Neuronal stem cell (in vitro differentiated cells): ENCODE data around the gene TMEM154.

Experiments used
- DNase-seq: peaks from one replicate; pipeline ENCODE4 v3.0.0-alpha.2; 2013; ENCODE audit warnings: low spot score
- H2AFZ ChIP-seq: one replicate; pipeline ENCODE4 v1.6.1; 2013; ENCODE audit warnings: mild to moderate bottlenecking, low read length, inconsistent platforms
- H2AK5ac ChIP-seq: 2 replicates; pipeline ENCODE4 v1.6.1; 2013; ENCODE audit warnings: low read depth, mild to moderate bottlenecking, inconsistent platforms, low read length, moderate library complexity, mixed read lengths
- H2BK120ac ChIP-seq: 2 replicates; pipeline ENCODE4 v1.6.1; 2013; ENCODE audit warnings: low read depth, mild to moderate bottlenecking, inconsistent platforms, low read length, moderate library complexity, mixed read lengths
- H2BK12ac ChIP-seq: one replicate; pipeline ENCODE4 v1.6.1; 2013; ENCODE audit warnings: low read length, inconsistent platforms
- H2BK15ac ChIP-seq: 2 replicates; pipeline ENCODE4 v1.6.1; 2013; ENCODE audit warnings: mild to moderate bottlenecking, low read length, inconsistent platforms, mixed read lengths
- H2BK5ac ChIP-seq: one replicate; pipeline ENCODE4 v1.6.1; 2013; ENCODE audit warnings: inconsistent platforms, mild to moderate bottlenecking, low read length, moderate library complexity
- H3K14ac ChIP-seq: one replicate; pipeline ENCODE4 v1.6.1; 2013; ENCODE audit warnings: low read length, inconsistent platforms
- H3K18ac ChIP-seq: 2 replicates; pipeline ENCODE4 v1.6.1; 2013; ENCODE audit warnings: low read length, inconsistent platforms
- H3K23ac ChIP-seq: 2 replicates; pipeline ENCODE4 v1.6.1; 2013; ENCODE audit warnings: low read depth, mild to moderate bottlenecking, mixed read lengths, low read length, inconsistent platforms; ENCODE audit not compliant: poor library complexity
- H3K27ac ChIP-seq: replicated peaks from 3 replicates; pipeline ENCODE4 v1.5.1; 2013; ENCODE audit warnings: low read length, inconsistent platforms
- H3K27me3 ChIP-seq, 3 experiments: 2 replicates each; pipeline ENCODE4 v1.6.1; 2013; ENCODE audit warnings: low read length in 3 of 3, mild to moderate bottlenecking in 2 of 3, inconsistent platforms in 1 of 3, low read depth in 1 of 3, mixed read lengths in 1 of 3, moderate library complexity in 1 of 3; ENCODE audit not compliant: control insufficient read depth in 3 of 3, insufficient read depth in 3 of 3
- H3K36me3 ChIP-seq, 2 donors: replicated peaks in 1 of 2; 2 replicates each; pipeline ENCODE4 v1.6.1; 2013; ENCODE audit warnings: low read length in 2 of 2; ENCODE audit not compliant: control insufficient read depth in 2 of 2, insufficient read depth in 2 of 2
- H3K4ac ChIP-seq: 2 replicates; pipeline ENCODE4 v1.6.1; 2013; ENCODE audit warnings: inconsistent platforms, mild to moderate bottlenecking, low read length, moderate library complexity
- H3K4me1 ChIP-seq, 2 donors: 1 replicate in 1 of 2; 2 replicates in 1 of 2; pipeline ENCODE4 v1.6.1; 2013; ENCODE audit warnings: low read length in 2 of 2, low read depth in 1 of 2; ENCODE audit not compliant: control insufficient read depth in 2 of 2, insufficient read depth in 1 of 2
- H3K4me2 ChIP-seq: one replicate; pipeline ENCODE4 v1.6.1; 2013; ENCODE audit warnings: mild to moderate bottlenecking, low read length, inconsistent platforms; ENCODE audit not compliant: insufficient read depth, poor library complexity, severe bottlenecking
- H3K4me3 ChIP-seq, 2 donors: 2 replicates each; pipeline ENCODE4 v1.5.1; 2013; ENCODE audit warnings: low read length in 2 of 2, mild to moderate bottlenecking in 2 of 2, inconsistent platforms in 1 of 2, moderate library complexity in 1 of 2
- H3K79me1 ChIP-seq: one replicate; pipeline ENCODE4 v1.6.1; 2013; ENCODE audit warnings: low read depth, mild to moderate bottlenecking, inconsistent platforms, low read length, moderate library complexity
- H3K9ac ChIP-seq: one replicate; pipeline ENCODE4 v1.6.1; 2013; ENCODE audit warnings: mild to moderate bottlenecking, low read depth, low read length, inconsistent platforms; ENCODE audit not compliant: poor library complexity
- H3K9me3 ChIP-seq, 2 donors: replicated peaks in 1 of 2; 2 replicates each; pipeline versions ENCODE3 to v1.6.1; 2013; ENCODE audit warnings: low read length in 2 of 2, mild to moderate bottlenecking in 2 of 2, inconsistent platforms in 1 of 2, low read depth in 1 of 2, mixed read lengths in 1 of 2, moderate library complexity in 1 of 2; ENCODE audit not compliant: control insufficient read depth in 2 of 2, insufficient read depth in 1 of 2
- H4K8ac ChIP-seq: one replicate; pipeline ENCODE4 v1.6.1; 2013; ENCODE audit warnings: low read depth, mild to moderate bottlenecking, inconsistent platforms, low read length, moderate library complexity
- H4K91ac ChIP-seq: one replicate; pipeline ENCODE4 v1.6.1; 2013; ENCODE audit warnings: low read length, low read depth, mild to moderate bottlenecking, inconsistent platforms; ENCODE audit not compliant: poor library complexity
- WGBS, 2 donors: extraction: QIAGEN DNeasy Blood & Tissue Kit; methylation state at CpG; one replicate each; pipeline ENCODE4 v1.1.7; 2013; ENCODE audit warnings: missing lambda C conversion rate in 2 of 2, mixed read lengths in 1 of 2; ENCODE audit not compliant: insufficient read length in 2 of 2, insufficient replicate concordance in 1 of 2; ENCODE audit errors: extremely low coverage in 2 of 2; 5-methylcytosine and 5-hydroxymethylcytosine counted together

Gene TMEM154

GRCh38 chr4:152643153-152644035, 36.4 kb downstream of the TMEM154 start:
- no peak overlapping the region for H3K9ac ChIP-seq
- peaks cover 8 to 11% of the 10 kb centered on the region in 2 donors for H3K4me1 ChIP-seq
- no peak overlapping the region for H2BK12ac ChIP-seq
- no peaks in the 10 kb centered on the region for H3K9me3 ChIP-seq
- H4K91ac ChIP-seq = no peak overlapping the region
- H3K23ac ChIP-seq = no peak overlapping the region
- no peak overlapping the region for H4K8ac ChIP-seq
- H3K36me3 ChIP-seq = no peaks in the 10 kb centered on the region
- no peak overlapping the region for H2BK120ac ChIP-seq
- no peak overlapping the region for H2BK5ac ChIP-seq
- WGBS, 2 donors = no CpG with 5 or more reads among the region's 8 CpGs
- H2AK5ac ChIP-seq = no peak overlapping the region
- H2BK15ac ChIP-seq = no peak overlapping the region
- no peak overlapping the region for H3K4me2 ChIP-seq
- H3K4ac ChIP-seq = no peak overlapping the region
- no peaks in the 10 kb centered on the region for H3K27me3 ChIP-seq
- H3K27ac ChIP-seq = no peak overlapping the region
- no peak overlapping the region for H3K18ac ChIP-seq
- no peak overlapping the region for H2AFZ ChIP-seq
- no peaks in the 10 kb centered on the region for H3K79me1 ChIP-seq
- no peak for DNase-seq
- no peak overlapping the region for H3K14ac ChIP-seq
- no peak overlapping the region for H3K4me3 ChIP-seq

GRCh38 chr4:152640058-152640921, 39.5 kb downstream of the TMEM154 start:
- no peak overlapping the region for H3K4ac ChIP-seq
- no peak overlapping the region for H3K27ac ChIP-seq
- H2AFZ ChIP-seq = no peak overlapping the region
- no peak overlapping the region for H4K8ac ChIP-seq
- H3K4me1 ChIP-seq = no peaks in the 10 kb centered on the region
- no peak overlapping the region for H4K91ac ChIP-seq
- H3K9ac ChIP-seq = no peak overlapping the region
- H2BK12ac ChIP-seq = no peak overlapping the region
- no peaks in the 10 kb centered on the region for H3K9me3 ChIP-seq
- no peak overlapping the region for H2BK120ac ChIP-seq
- no peak overlapping the region for H2AK5ac ChIP-seq
- no peak overlapping the region for H3K23ac ChIP-seq
- no peaks in the 10 kb centered on the region for H3K36me3 ChIP-seq
- H3K4me3 ChIP-seq = no peak overlapping the region
- no peaks in the 10 kb centered on the region for H3K79me1 ChIP-seq
- no peak overlapping the region for H2BK5ac ChIP-seq
- H3K14ac ChIP-seq = no peak overlapping the region
- no peak for DNase-seq
- H3K4me2 ChIP-seq = no peak overlapping the region
- WGBS, 2 donors = no CpG with 5 or more reads among the region's 8 CpGs
- no peaks in the 10 kb centered on the region for H3K27me3 ChIP-seq
- H2BK15ac ChIP-seq = no peak overlapping the region
- no peak overlapping the region for H3K18ac ChIP-seq

- H2BK12ac ChIP-seq = no peak overlapping the region
Observed at GRCh38 chr4:152635851-152636250, 43.9 kb downstream of the TMEM154 start.

More at GRCh38 chr4:152635851-152636250, 43.9 kb downstream of the TMEM154 start:
- DNase-seq = no peak
- Histone ChIP-seq H3K27me3 (no peaks in the 10 kb centered on the region), H3K4me1 (no peaks in the 10 kb centered on the region), H3K18ac (no peak overlapping the region), H3K79me1 (no peaks in the 10 kb centered on the region), H3K4ac (no peak overlapping the region), H2AFZ (no peak overlapping the region), H4K8ac (no peak overlapping the region), H3K9ac (no peak overlapping the region), H3K36me3 (no peaks in the 10 kb centered on the region), H3K4me3 (no peak overlapping the region), H3K27ac (no peak overlapping the region), H2BK5ac (no peak overlapping the region), H3K4me2 (no peak overlapping the region), H3K23ac (no peak overlapping the region), H3K9me3 (no peaks in the 10 kb centered on the region), H3K14ac (no peak overlapping the region), H2BK15ac (no peak overlapping the region), H4K91ac (no peak overlapping the region), H2AK5ac (no peak overlapping the region), H2BK120ac (no peak overlapping the region)
- no CpG with 5 or more reads among the region's 4 CpGs for WGBS, 2 donors
